Stimulated activated naive B cell treated with anti-CD40 and anti-IgM and Interleukin-4, amounts not matched to agents 10 μg/mL and 1 μg/mL and 100 μg/mL, for 72 hours (primary cell): ENCODE data around the gene FBN1.
A peak's percentile ranks its signal among the peaks of the same experiment; 100 is the strongest.

Experiments used
- ATAC-seq, 2 donors: fragments of 150-1000 bp; cut with Tn5 transposase; replicated peaks; 2 replicates each; pipeline ENCODE4 v1.10.0; 2021; ENCODE audit warnings: moderate library complexity in 1 of 2
- DNase-seq: peaks from one replicate; pipeline ENCODE4 v3.0.0; 2021
- H3K27ac Mint-ChIP-seq: one replicate; pipeline ENCODE4 v1.8.0; 2022; ENCODE audit warnings: mild to moderate bottlenecking, mixed read lengths
- H3K27me3 Mint-ChIP-seq, 2 donors: one replicate each; pipeline ENCODE4 v1.8.0; 2022; ENCODE audit warnings: mixed read lengths in 2 of 2
- H3K36me3 Mint-ChIP-seq, 2 donors: one replicate each; pipeline ENCODE4 v1.8.0; 2022; ENCODE audit warnings: mixed read lengths in 2 of 2, mild to moderate bottlenecking in 1 of 2
- H3K4me1 Mint-ChIP-seq, 2 donors: one replicate each; pipeline ENCODE4 v1.8.0; 2022; ENCODE audit warnings: mixed read lengths in 2 of 2, mild to moderate bottlenecking in 1 of 2
- H3K4me3 Mint-ChIP-seq, 2 donors: one replicate each; pipeline ENCODE4 v1.8.0; 2022; ENCODE audit warnings: mild to moderate bottlenecking in 2 of 2, mixed read lengths in 2 of 2, moderate library complexity in 1 of 2
- H3K9me3 Mint-ChIP-seq, 2 donors: one replicate each; pipeline ENCODE4 v1.8.0; 2022; ENCODE audit warnings: mixed read lengths in 2 of 2, mild to moderate bottlenecking in 1 of 2

FBN1 gene

DNA sequence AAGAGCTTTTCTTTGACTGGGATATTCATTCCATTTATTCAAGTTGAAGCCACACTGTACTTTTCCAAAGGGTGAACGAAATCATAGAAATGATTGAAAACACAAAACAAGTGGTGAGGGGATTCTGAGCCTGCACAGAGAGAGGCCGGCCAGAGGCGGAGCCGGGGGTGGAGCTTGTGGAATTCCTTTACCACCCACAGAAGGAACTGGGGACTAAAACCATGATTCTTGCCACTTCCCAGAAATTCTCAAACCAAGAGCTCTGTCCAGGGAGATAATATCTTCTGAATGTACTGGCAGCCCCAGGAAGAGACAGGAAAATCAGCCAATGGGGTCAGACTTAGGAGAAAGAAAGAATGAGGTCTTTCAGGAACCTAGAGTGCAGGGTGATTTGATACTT is 20.8 kb downstream of the FBN1 start:
- Mint-ChIP-seq H3K36me3 (no peaks in the 10 kb centered on the region), H3K4me1 (no peaks in the 10 kb centered on the region), H3K27me3 (no peaks in the 10 kb centered on the region), H3K4me3 (no peak overlapping the region), H3K27ac (no peak overlapping the region), H3K9me3 (no peaks in the 10 kb centered on the region)
- ATAC-seq (no peak), DNase-seq (no peak)

DNA sequence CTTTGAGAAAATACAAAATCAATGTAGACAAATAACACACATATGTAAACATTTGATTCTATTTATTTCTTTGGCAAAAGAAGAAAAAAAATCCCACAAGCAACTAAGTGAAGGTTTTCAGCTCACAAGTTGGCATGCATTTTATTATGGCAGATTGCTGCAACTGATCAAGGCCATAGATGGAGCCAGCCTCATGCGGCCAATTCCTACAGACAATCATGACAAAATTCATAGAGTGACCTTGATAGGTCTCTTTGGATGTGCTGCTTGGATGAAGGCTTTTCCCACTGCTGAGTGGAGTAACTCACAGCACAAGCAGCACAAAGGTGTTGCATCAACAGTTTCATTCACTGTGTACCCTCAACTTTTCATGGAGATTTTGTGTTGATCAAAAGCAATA is 22.1 kb downstream of the FBN1 start:
- Mint-ChIP-seq H3K27me3 (no peaks in the 10 kb centered on the region), H3K4me1 (no peaks in the 10 kb centered on the region), H3K4me3 (no peak overlapping the region), H3K27ac (no peak overlapping the region), H3K9me3 (no peaks in the 10 kb centered on the region), H3K36me3 (no peaks in the 10 kb centered on the region)
- ATAC-seq: no peak
- DNase-seq: no peak

DNA sequence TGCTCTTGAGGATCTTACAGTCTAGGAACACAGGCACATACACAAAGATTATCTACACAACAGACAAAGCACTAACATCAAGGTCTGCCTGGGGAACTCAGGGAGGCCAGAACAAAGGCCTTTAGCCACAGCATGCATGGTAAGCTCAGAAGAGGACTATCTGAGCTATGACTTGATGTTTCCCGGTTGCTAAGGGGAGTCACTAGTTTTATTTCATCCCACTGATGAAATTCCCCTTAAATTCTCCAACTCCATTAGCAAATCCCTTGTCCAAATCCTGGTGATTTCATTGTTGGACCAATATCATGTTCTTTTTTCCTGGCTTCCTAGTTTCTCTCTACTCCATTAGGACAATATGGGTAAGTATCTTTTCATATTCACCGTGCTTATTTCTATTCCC is 23.3 kb downstream of the FBN1 start:
- Mint-ChIP-seq H3K27ac (no peak overlapping the region), H3K4me3 (no peak overlapping the region), H3K9me3 (no peaks in the 10 kb centered on the region), H3K36me3 (no peaks in the 10 kb centered on the region), H3K27me3 (no peaks in the 10 kb centered on the region), H3K4me1 (no peaks in the 10 kb centered on the region)
- DNase-seq: no peak
- ATAC-seq: no peak

DNA sequence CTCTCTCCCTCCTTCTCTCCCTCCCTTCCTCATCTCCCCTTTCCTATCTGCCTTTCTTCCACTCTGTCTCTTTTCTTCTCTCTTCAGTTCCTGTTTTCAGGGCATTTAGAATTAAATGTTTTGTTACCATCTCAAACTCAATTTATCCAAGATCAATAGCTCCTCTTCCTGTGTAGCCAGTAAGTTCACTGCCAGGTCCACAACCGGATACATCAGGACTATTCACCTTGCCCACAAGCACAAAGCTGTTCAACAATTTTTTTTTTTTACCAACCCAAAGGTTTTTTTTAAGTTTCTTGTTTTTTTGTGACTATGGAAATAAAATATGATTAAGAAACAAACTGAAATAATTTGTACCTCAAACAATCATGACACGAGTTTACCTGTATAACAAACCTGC is 26.1 kb downstream of the FBN1 start:
- Mint-ChIP-seq H3K36me3 (no peaks in the 10 kb centered on the region), H3K27ac (no peak overlapping the region), H3K4me3 (no peak overlapping the region), H3K27me3 (no peaks in the 10 kb centered on the region), H3K4me1 (no peaks in the 10 kb centered on the region), H3K9me3 (no peaks in the 10 kb centered on the region)
- ATAC-seq: no peak
- no peak for DNase-seq

DNA sequence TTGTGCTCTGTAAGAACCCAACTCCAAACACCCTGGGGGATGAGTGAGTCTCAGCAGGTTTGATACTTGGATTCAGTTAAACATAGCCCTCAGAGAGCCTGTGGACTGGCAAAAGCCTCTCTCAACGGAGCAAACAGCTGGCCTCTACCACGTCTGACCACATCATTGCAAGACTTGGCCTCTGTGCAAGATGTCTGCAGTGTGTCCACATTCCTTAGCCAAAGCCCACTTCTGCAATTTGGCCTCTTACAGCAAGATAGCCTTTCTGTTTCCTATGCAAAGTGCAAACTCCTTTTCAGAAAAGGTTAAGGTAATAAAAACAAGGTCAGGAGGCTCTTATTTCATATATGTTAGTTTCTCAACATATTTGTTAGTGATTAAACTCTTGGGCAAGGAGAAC is 27.9 kb downstream of the FBN1 start:
- H3K27ac Mint-ChIP-seq: no peak overlapping the region
- H3K27me3 Mint-ChIP-seq: no peaks in the 10 kb centered on the region
- no peak overlapping the region for H3K4me3 Mint-ChIP-seq
- no peaks in the 10 kb centered on the region for H3K36me3 Mint-ChIP-seq
- DNase-seq (no peak), ATAC-seq (no peak)
- H3K9me3 Mint-ChIP-seq: no peaks in the 10 kb centered on the region
- H3K4me1 Mint-ChIP-seq: no peaks in the 10 kb centered on the region

DNA sequence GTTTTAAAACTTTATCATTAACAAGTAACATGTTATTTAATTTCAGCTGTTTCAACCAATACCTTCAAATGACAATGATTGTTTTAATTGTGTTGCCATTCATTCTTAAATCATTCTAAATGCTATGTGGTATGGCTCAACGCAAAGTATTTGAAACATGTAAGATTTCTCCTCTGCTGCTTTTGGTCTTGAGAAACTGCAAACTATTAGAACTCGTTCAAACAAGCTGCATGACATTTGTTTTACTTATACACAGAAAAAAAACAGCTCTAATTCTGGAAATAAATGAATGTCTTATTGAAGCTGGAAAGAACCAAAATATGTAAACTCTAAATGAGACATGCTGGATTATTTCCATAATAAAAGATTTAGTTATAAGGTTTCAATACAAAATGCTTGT is 29.3 kb downstream of the FBN1 start:
- H3K27ac Mint-ChIP-seq: no peak overlapping the region
- no peak for DNase-seq

DNA sequence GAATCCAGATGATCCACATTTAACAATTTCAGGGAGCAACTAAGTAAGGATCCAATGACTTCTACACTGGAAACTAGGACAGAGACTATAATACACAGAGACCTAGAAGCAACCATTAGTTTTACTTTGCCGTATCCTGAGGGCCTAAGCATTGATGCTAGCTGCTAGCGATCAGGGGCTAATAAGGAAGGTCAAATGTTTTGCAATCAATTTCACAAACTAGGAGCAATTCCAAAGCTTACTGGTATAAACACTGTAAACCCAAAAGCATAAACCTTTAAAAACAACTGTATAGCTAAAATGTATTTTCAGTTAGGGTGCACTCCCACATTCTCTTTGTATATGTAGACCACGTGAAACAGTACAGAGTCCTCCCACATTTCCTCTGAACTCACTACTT is 31.5 kb downstream of the FBN1 start:
- ATAC-seq (no peak), DNase-seq (no peak)
- H3K4me1 Mint-ChIP-seq: no peaks in the 10 kb centered on the region
- no peak overlapping the region for H3K4me3 Mint-ChIP-seq
- no peaks in the 10 kb centered on the region for H3K9me3 Mint-ChIP-seq
- H3K36me3 Mint-ChIP-seq: no peaks in the 10 kb centered on the region
- no peaks in the 10 kb centered on the region for H3K27me3 Mint-ChIP-seq
- H3K27ac Mint-ChIP-seq: no peak overlapping the region

More for the DNA sequence above, 29.3 kb downstream of the FBN1 start:
- H3K36me3 Mint-ChIP-seq: no peaks in the 10 kb centered on the region
- no peaks in the 10 kb centered on the region for H3K27me3 Mint-ChIP-seq
- H3K4me1 Mint-ChIP-seq: no peaks in the 10 kb centered on the region
- no peak overlapping the region for H3K4me3 Mint-ChIP-seq
- no peak for ATAC-seq
- no peaks in the 10 kb centered on the region for H3K9me3 Mint-ChIP-seq

DNA sequence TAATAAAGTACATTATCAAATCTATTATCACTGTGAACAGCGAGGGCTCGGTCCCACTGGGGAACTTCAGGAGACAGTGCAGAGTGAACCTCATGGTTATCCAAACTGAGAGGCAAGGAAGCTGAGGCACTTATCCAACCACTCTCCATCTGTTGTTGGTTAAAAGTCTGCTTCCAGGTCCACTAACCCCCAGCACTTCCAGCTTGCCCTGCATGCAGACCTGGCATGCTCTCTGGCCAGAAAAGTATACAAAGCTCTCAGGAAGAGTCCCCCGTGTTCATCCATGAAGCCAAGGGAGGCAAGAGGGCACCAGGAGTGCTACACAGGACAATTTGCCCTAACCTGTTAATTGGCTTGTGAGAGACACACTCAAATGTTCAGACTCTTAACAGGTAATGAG is 36.0 kb downstream of the FBN1 start:
- Mint-ChIP-seq H3K27me3 (no peaks in the 10 kb centered on the region), H3K27ac (no peak overlapping the region), H3K4me3 (no peak overlapping the region), H3K9me3 (peaks cover 0 to 2% of the 10 kb centered on the region in 2 donors), H3K4me1 (no peaks in the 10 kb centered on the region), H3K36me3 (no peaks in the 10 kb centered on the region)
- DNase-seq: no peak
- ATAC-seq: no peak

DNA sequence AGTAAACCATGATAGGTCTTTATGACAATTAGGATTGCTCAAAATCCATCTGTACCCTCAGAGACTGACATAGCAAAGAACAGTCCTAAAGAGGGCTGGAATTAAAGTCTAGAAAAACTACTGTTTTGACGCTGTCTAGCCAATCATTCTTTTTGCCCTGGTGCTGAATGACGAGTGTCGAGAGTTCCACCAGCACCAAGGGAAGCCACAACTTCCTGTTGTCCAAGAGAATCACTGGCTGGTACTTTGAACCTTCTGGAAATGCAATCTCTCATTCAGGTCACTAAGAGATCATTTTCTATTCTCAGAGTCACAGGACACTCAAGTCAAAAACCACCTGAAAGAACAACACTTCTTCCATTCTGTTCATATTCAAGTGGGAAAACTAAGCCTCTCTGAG is 37.7 kb downstream of the FBN1 start:
- no peak overlapping the region for H3K27ac Mint-ChIP-seq
- H3K4me3 Mint-ChIP-seq: no peak overlapping the region
- H3K4me1 Mint-ChIP-seq: no peaks in the 10 kb centered on the region
- peaks cover 0 to 2% of the 10 kb centered on the region in 2 donors for H3K9me3 Mint-ChIP-seq
- DNase-seq: no peak
- no peak for ATAC-seq
- H3K27me3 Mint-ChIP-seq: no peaks in the 10 kb centered on the region
- no peaks in the 10 kb centered on the region for H3K36me3 Mint-ChIP-seq

DNA sequence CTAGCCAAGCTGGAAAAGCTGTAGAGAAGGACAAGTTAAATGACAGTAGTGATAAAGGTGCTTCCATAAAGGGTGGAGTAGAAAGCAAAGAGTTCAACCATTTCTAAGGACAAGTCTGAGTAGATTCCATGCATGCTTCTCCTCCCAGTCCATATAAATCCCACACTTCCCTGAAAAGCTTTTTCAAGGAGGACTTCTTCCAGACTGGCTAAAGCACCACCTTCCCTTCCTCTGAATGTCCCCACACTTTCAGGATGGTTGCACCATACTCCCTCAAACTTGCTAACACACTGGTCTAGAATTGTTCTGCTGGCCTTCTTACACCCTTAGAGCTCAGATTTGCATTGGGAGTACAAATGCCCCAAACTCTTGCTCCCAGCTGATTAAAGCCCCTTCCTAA is 40.9 kb downstream of the FBN1 start:
- H3K27ac Mint-ChIP-seq: no peak overlapping the region
- H3K4me1 Mint-ChIP-seq: no peaks in the 10 kb centered on the region
- no peaks in the 10 kb centered on the region for H3K27me3 Mint-ChIP-seq
- DNase-seq: no peak
- no peak for ATAC-seq
- H3K9me3 Mint-ChIP-seq: peaks cover 0 to 2% of the 10 kb centered on the region in 2 donors
- no peak overlapping the region for H3K4me3 Mint-ChIP-seq
- H3K36me3 Mint-ChIP-seq: no peaks in the 10 kb centered on the region

DNA sequence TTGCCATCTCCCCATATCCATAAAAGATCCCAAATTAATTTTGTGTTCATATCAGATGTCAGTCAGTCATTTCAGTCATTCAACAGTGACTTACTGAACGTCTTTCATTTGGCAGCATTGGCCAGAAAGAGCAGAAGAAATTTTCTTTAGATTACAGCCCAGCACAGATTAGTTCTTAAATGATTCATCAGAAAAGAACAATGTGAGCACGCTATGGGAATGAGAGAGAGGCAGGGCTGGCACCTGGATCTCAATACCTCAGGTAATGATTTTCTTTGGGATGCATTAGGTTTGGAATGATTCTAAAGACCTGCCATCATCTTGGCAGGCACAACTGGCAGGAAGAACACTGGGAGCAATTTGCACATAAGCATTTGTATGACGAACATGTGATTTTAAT is 41.6 kb downstream of the FBN1 start:
- Mint-ChIP-seq H3K27ac (no peak overlapping the region), H3K27me3 (no peaks in the 10 kb centered on the region), H3K4me3 (no peak overlapping the region), H3K4me1 (no peaks in the 10 kb centered on the region), H3K36me3 (no peaks in the 10 kb centered on the region), H3K9me3 (peaks cover 0 to 2% of the 10 kb centered on the region in 2 donors)
- no peak for ATAC-seq
- no peak for DNase-seq

DNA sequence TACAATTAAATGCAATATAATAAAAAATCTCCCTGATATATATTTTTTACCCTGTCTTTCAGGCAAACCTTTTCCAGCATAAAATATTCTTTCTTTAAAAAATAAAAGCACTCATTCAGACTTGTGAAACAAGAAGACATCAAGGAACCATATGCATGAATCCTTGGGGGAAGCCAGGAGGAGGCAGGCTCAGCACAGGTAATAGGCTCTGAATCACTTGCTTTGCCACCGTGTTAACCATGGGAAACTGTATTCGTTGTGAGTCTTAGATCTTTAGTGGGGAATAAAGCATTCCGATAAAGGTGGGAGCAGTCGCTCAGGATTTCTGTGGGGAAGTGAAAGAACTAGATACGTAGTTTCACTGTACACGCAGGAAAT is 42.4 kb downstream of the FBN1 start:
- Mint-ChIP-seq H3K27ac (no peak overlapping the region), H3K9me3 (peaks cover 0 to 2% of the 10 kb centered on the region in 2 donors), H3K4me1 (no peaks in the 10 kb centered on the region), H3K4me3 (no peak overlapping the region), H3K36me3 (no peaks in the 10 kb centered on the region), H3K27me3 (no peaks in the 10 kb centered on the region)
- ATAC-seq: no peak
- no peak for DNase-seq

DNA sequence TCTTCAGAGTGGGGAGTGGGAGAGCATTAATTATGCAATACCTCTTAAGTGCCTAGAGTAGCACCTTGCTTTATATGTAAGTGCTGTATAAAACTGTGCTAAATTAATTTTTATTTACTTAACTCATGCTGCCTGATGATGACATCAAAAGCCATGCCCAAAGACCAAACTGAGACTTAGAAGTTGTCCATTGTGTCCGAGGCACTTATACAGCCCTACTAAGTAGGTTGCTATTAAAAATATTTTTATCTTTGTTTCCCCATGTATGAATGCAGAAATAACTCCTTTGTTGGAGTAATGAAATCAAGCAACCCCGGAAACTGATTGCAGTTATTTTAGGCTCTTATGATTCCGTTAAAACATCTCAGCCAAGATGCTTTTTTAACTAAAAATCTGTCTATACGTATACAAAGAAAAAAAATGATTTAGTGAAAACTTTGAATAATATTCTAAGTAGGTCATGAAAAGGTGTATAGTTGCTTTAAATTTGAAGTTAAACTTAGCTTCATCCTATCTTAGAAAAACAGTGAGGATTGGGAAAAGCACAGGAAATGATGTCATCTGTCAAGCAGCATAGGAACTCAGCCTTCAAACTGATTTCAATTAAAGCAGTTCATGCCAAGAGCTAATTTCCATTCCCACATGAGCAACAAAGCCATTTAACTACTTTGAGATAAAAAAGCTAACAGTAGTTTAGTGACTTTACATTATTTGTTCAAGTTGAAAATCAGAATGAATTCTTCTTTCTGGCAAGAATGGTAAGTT is 43.0 kb downstream of the FBN1 start:
- Mint-ChIP-seq H3K9me3 (peaks cover 0 to 2% of the 10 kb centered on the region in 2 donors), H3K36me3 (no peaks in the 10 kb centered on the region), H3K27ac (no peak overlapping the region), H3K27me3 (no peaks in the 10 kb centered on the region), H3K4me1 (no peaks in the 10 kb centered on the region), H3K4me3 (no peak overlapping the region)
- ATAC-seq: no peak
- DNase-seq: no peak

DNA sequence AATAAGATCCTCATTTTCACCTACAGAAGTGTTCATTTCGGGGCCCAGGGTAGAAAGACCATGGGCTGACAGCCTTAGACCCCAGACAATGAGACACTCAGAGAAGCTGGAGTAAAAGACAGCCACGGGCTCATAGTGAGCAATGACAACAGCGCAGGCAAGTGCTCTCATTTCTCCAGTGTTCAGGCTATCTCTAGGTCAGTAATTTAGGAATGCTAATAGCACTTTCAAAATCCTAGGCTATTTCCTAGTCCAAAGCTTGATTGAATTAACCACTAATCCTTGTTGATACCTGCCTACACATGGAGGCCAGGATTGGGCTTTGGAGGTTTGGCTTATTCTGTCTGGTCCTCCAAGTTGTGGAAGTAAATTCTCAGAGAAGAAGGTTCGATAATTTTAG is 44.4 kb downstream of the FBN1 start:
- Mint-ChIP-seq H3K9me3 (no peaks in the 10 kb centered on the region), H3K36me3 (no peaks in the 10 kb centered on the region), H3K4me1 (no peaks in the 10 kb centered on the region), H3K27ac (no peak overlapping the region), H3K27me3 (no peaks in the 10 kb centered on the region), H3K4me3 (no peak overlapping the region)
- DNase-seq (no peak), ATAC-seq (no peak)

DNA sequence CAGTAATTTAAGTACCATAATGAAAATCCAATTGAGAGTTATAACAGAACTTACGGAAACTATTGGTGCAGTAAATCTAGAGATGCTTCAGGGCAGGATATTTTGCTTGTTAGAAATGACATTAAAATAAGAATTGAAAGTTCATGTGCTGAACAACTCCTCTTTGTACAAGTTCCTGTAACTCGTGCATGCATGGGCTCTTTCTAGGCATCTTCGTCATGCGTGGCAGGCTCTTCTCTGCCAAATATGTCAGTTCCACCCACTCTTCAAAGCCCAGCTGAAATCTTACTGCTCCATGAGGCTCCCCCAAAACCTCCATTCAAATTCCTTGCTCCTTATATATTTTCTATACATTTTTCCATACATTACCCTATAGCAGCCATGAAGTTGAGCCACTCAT is 48.7 kb downstream of the FBN1 start:
- H3K27ac Mint-ChIP-seq: no peak overlapping the region
- no peaks in the 10 kb centered on the region for H3K9me3 Mint-ChIP-seq
- no peaks in the 10 kb centered on the region for H3K27me3 Mint-ChIP-seq
- H3K36me3 Mint-ChIP-seq: no peaks in the 10 kb centered on the region
- no peak for ATAC-seq
- no peak for DNase-seq
- H3K4me1 Mint-ChIP-seq: no peaks in the 10 kb centered on the region
- H3K4me3 Mint-ChIP-seq: no peak overlapping the region

DNA sequence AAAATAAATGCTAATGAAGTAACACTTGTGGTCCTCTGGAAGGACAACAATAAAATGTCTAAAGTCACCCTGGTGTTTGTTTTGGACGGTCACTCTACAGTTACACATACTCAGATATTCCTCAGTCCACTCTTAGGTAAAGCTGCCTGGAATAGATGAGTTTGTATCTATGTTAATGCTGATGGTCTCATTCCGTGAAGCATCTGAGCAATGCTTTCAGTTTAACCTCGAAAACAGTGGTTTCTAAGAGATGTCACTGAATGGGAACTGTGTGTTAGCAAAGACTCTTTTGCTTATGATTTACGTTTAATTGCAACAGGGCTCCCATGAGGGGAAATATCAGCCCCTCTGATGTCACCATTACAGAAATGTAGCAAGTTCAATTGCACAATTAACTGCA is 49.1 kb downstream of the FBN1 start:
- Mint-ChIP-seq H3K4me3 (no peak overlapping the region), H3K27me3 (no peaks in the 10 kb centered on the region), H3K36me3 (no peaks in the 10 kb centered on the region), H3K9me3 (no peaks in the 10 kb centered on the region), H3K4me1 (no peaks in the 10 kb centered on the region), H3K27ac (peak overlapping the region; percentile 31)
- ATAC-seq (peak in 1 of 2 donors; percentile 41), DNase-seq (no peak)
